ENCODE results near the gene PODN. TPM values are rescaled to one million over a fixed set of nuclear protein-coding genes. Genes with fewer than 3 reads are reported as not detected.

PODN gene
- total RNA-seq, 1 experiment from 2014 or later = not detected

- Histone ChIP-seq H3K4me1 (ENCODE audit: insufficient read depth, low read length, poor library complexity, severe bottlenecking) (no peaks in the 10 kb centered on the region), H3K27ac (ENCODE audit: low read depth, low read length, poor library complexity, severe bottlenecking) (no peak overlapping the region), H3K4me3 (ENCODE audit: low read depth, low read length, poor library complexity, severe bottlenecking) (no peak overlapping the region), H3K36me3 (ENCODE audit: insufficient read depth, low read length, poor library complexity, severe bottlenecking) (no peaks in the 10 kb centered on the region), H3K27me3 (replicated peaks; ENCODE audit: insufficient read depth, low read depth, low read length, poor library complexity) (no peaks in the 10 kb centered on the region), H3K9me3 (ENCODE audit: low read depth, low read length, poor library complexity, severe bottlenecking) (no peaks in the 10 kb centered on the region)
- POLR2A ChIA-PET (ENCODE audit: low non-redundant PET) = no interaction called here
- CTCF ChIA-PET = no interaction called here
- TF ChIP-seq EZH2 (IDR thresholded peaks at IDR 0.05; ENCODE audit: borderline replicate concordance, low read depth, low read length, poor library complexity, severe bottlenecking) (no peak), CTCF (conservative IDR thresholded peaks at IDR 0.05; ENCODE audit: low read depth, low read length) (no peak)
- intact Hi-C loops (cut with micrococcal nuclease; ENCODE audit: unreplicated experiment) = no loop called here
- no TSS peak for BruUV-seq (replicated peaks)
- DNase-seq (ENCODE audit: low spot score) = no peak
Measured at GRCh38 chr1:53127546-53127945, 65.5 kb downstream of the PODN start.

- TF ChIP-seq CTCF (conservative IDR thresholded peaks at IDR 0.05; ENCODE audit: low read depth, low read length) (no peak), EZH2 (IDR thresholded peaks at IDR 0.05; ENCODE audit: borderline replicate concordance, low read depth, low read length, poor library complexity, severe bottlenecking) (no peak)
- no peaks in the 10 kb centered on the region for H3K9me3 ChIP-seq (ENCODE audit: low read depth, low read length, poor library complexity, severe bottlenecking)
- no peak for DNase-seq (ENCODE audit: low spot score)
- no peak overlapping the region for H3K4me3 ChIP-seq (ENCODE audit: low read depth, low read length, poor library complexity, severe bottlenecking)
- H3K27ac ChIP-seq (ENCODE audit: low read depth, low read length, poor library complexity, severe bottlenecking) = no peak overlapping the region
- CTCF ChIA-PET = no interaction called here
- POLR2A ChIA-PET (ENCODE audit: low non-redundant PET) = no interaction called here
- H3K4me1 ChIP-seq (ENCODE audit: insufficient read depth, low read length, poor library complexity, severe bottlenecking) = no peaks in the 10 kb centered on the region
- intact Hi-C loops (cut with micrococcal nuclease; ENCODE audit: unreplicated experiment) = no loop called here
- BruUV-seq (replicated peaks) = no TSS peak
- no peaks in the 10 kb centered on the region for H3K36me3 ChIP-seq (ENCODE audit: insufficient read depth, low read length, poor library complexity, severe bottlenecking)
- H3K27me3 ChIP-seq (replicated peaks; ENCODE audit: insufficient read depth, low read depth, low read length, poor library complexity) = no peaks in the 10 kb centered on the region
Measured at GRCh38 chr1:53128401-53128800, 66.4 kb downstream of the PODN start.

DNA sequence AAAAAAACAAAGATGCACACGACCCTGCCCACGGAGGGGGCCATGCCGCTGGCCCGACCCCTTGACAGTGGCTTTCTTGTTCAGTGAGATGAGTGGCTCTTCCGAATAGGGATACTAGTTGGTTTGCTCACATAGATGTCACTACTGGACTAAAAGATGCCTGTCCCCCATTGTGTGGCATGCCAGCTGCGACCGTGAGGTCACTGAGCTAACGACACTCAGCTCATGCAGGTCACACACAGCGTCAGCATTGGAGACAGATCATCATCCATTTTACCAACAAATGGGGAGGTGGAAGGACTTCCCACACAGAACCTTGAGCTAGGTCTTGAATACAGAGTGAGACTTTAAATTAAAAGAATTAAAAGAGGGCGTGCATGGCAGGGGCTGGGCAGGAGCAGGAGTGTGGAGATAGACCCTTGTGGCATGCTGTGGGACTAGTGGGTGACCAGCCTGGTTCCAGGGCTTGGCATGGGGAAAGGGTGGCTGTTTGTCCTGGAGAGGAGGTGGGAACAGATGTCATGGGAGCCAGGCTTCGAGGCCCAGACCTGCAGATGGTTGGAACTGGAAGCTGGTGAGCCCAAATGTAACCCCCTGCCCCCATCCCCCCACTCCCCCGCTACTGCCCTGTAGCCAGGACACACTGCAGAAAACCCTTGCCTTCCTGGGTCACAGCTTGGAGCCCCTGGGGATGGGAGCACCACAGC lies 68.0 kb downstream of the PODN start:
- H3K4me3 ChIP-seq (ENCODE audit: low read depth, low read length, poor library complexity, severe bottlenecking) = no peak overlapping the region
- H3K4me1 ChIP-seq (ENCODE audit: insufficient read depth, low read length, poor library complexity, severe bottlenecking) = no peaks in the 10 kb centered on the region
- no peaks in the 10 kb centered on the region for H3K9me3 ChIP-seq (ENCODE audit: low read depth, low read length, poor library complexity, severe bottlenecking)
- POLR2A ChIA-PET (ENCODE audit: low non-redundant PET) = no interaction called here
- TF ChIP-seq EZH2 (IDR thresholded peaks at IDR 0.05; ENCODE audit: borderline replicate concordance, low read depth, low read length, poor library complexity, severe bottlenecking) (no peak), CTCF (conservative IDR thresholded peaks at IDR 0.05; ENCODE audit: low read depth, low read length) (no peak)
- intact Hi-C loops (cut with micrococcal nuclease; ENCODE audit: unreplicated experiment) = no loop called here
- BruUV-seq (replicated peaks) = no TSS peak
- H3K36me3 ChIP-seq (ENCODE audit: insufficient read depth, low read length, poor library complexity, severe bottlenecking) = no peaks in the 10 kb centered on the region
- no peak for DNase-seq (ENCODE audit: low spot score)
- no peaks in the 10 kb centered on the region for H3K27me3 ChIP-seq (replicated peaks; ENCODE audit: insufficient read depth, low read depth, low read length, poor library complexity)
- CTCF ChIA-PET = no interaction called here
- H3K27ac ChIP-seq (ENCODE audit: low read depth, low read length, poor library complexity, severe bottlenecking) = no peak overlapping the region

Measured in A673 (cell line).